Left ventricle myocardium superior (tissue), 1 donor: ENCODE data around the gene TNFRSF1B. TPM values are rescaled to one million over a fixed set of nuclear protein-coding genes. Genes with fewer than 3 reads are reported as not detected.

ENCODE experiments used
- ATAC-seq: fragments of 200-7000 bp; cut with Tn5 transposase; one replicate; pipeline ENCODE4 v1.9.1; 2020; ENCODE audit warnings: mild to moderate bottlenecking, moderate library complexity
- DNase-seq: peaks from one replicate; pipeline ENCODE4 v3.0.0-alpha.2; 2020
- intact Hi-C: fragments of 100-400 bp; cut with micrococcal nuclease; formaldehyde crosslinking; loops from one replicate; pipeline ENCODE4 v1.11.0; 2022
- total RNA-seq: library from RNA; stranded (reverse); fragmentation: NEBNext Ultra II Directional; extraction: Animal tissue kit (Norgen Biotek cat#: 25700); gene quantifications from one replicate; pipeline ENCODE4 v1.2.1, GENCODE V29; 2021
- donor health status: DM: no; HTN: yes; CAD: no; lungs with severe emphysema.

The TNFRSF1B gene
- total RNA-seq, 1 donor from 2014 or later, result 13.0 TPM

DNA sequence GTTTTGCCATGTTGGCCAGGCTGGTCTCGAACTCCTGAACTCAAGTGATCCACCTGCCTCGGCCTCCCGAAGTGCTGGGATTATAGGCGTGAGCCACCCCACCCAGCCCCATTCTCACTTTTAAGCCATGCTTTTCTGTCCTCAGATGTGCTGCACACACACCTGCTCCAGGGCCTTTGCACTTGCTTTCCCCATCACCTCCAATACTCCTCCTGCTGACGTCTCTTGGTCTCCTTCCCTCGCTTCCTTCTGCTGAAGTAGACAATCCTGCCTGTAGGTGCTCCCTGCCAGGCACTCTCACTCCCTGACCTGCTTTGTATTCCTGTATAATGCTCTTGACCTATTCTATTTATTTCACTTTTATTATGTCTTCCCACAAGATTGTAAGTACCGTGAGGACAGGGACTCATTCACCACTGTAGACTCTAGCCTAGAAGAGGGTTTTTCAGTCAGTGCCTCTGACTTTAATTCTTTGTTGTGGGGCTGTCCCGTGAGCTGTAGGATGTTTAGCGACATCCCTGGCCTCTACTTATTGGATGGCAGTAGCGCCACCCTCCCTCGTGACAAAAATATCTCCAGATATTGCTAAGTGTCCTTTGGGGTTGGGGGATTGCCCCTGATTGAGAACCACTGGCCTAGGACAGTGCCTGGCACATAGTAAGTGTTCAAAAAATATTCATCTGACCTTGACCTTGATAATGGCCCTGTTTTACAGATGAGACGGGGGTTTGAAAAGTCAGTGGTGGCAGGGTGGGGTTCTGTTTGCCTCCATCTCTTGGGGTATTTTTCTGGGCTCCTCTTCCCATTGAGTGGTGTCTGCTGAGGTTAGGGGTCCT is 4.6 kb downstream of the TNFRSF1B start:
- ATAC-seq (no peak), DNase-seq (no peak)
- intact Hi-C loops, result no loop called here

DNA sequence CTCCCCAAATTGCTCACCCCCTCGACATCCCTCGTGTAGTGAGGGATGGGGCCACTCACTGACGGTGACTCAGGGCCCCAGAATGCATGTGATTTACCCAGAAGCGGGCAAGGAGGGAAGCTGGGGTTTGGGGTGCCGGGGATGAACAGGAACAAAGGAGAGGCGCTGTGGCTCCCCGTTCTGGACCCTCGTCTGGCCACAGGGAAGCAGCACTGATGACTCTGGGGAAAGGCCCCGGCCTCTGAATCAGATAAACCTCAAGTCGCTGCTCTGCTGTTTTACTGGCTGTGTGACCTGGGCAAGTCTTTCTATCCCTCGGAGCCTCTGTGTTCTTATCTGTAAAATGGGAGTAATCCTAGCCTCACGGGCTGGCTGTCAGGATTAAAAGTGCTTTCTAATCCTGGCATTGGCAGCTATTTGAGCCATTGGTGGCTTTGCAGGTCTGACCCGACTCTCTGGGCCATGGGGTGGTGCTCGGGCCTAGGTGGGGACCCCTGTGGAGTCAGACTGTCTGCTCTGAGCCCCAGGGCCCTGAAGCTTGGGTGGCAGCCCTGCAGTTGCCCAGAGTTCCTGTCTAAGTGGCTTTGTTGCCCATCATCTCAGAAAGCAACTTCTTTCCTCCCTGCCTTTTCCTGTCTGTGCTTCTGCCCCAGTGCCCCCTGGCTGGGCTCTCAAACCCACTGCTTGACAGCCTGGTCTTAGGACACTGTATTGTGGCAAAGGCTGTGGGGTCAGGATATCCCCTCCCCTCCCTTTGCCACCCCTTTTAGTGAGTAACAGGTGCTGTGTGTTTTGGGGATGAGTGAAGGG is 5.5 kb downstream of the TNFRSF1B start:
- intact Hi-C loops, result no loop called here
- ATAC-seq (no peak), DNase-seq (no peak)

DNA sequence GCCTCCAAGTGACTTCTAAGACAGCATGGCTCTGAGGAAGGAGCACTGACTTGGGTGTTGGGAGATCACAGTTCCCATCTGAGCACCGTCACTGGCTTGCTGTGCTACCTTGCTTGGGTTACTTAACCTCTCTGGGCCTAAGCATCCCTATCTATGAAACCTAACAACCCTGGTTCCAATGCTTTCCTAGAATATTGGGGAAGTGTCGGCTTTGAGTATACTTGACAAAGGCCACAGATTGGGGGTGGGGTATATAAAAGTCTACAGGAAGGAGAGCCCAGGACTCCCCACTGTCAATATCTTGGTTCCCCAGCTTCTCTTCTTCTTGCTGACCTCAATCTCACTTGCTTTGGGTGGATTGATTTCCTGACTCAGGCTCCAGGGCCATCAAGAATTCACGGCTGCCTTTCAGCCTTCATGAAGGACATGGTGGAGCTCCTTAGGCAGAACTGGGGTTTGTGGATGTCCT is 6.3 kb downstream of the TNFRSF1B start:
- no peak for ATAC-seq
- no peak for DNase-seq
- intact Hi-C loops, result no loop called here

- intact Hi-C loops, result no loop called here
- no peak for DNase-seq
- peak; percentile 12 for ATAC-seq
Measured at GRCh38 chr1:12173631-12174121, 6.9 kb downstream of the TNFRSF1B start.

DNA sequence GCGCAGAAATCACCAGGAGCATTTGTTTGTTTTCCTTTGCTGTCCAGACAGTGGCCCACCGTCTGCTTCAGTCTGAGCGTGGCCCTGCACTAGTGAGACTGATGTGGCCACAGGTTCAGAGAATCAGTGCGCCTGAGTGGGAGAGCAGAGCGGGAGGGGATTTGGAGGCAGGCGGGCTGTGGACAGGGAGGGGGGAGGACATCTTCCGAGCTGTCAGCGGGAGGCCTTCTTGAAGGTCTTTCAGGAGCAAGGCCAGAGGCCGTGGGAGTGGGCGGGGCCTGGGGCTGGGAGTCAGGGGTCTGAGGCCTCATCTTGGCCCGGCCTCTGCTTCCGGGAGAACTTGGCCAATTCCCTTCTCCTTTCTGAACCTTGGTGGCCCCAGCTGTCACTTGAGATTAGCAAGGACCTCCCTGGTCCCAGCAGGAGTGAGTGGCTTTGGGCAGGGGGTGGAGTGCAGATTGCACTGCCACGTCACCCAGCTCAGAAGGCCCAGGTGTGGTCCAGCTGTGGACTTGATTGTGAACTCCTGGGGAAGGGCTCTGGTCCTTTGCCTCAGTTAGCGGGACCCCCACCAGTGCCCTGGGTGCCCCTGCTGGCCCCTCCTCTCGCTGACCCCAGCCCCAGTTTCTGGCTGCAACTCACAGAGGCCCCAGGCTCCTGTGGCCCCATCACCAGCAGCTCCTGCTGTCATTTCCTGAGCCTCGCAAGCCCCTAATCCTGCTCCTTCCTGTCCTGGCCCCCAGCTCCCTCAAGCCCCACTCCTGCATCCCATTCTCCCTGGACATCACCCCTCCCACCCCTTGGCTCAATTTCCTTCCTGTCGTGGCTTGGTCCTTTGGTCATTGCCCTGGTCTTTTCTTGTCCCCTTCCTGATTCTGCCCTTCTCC is 8.4 kb downstream of the TNFRSF1B start:
- intact Hi-C loops, result no loop called here
- peak; percentile 87 for DNase-seq
- ATAC-seq, result peak; percentile 61

DNA sequence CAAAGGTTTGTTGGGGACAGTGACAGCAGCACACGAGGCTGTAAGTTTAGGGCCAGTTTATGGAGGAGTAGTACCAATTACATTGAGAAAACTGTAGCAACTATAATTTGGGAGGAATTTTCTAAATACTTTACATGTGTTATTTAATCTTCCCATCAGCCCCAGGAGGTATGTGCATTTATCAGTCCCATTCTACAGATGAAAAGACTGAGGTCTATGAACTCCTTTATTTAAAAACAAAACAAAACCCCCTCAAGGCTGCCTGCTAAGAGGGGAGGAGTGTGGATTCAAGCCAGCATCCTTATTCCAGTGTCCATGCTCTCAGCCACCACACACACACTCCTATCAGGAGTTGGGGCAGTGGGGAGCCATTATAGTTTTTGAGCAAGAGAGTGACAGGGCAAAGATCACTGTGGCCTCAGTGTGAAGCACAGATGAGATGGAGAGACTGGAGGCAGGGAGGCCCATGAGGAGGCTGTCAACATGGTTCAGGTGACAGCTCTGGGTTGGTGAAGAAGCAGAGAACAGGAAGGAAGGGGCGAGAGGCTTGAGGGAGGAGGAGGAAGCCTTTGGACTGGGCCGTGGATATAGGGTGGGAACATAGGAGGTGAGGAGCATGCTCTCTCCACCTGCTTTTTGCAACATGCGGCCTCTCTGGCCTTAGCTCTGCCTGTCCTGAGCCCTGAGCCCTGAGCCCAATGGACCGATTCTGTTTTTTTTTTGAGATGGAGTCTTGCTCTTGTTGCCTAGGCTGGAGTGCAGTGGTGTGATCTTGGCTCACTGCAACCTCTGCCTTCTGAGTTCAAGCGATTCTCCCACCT is 9.7 kb downstream of the TNFRSF1B start:
- no peak for ATAC-seq
- intact Hi-C loops, result no loop called here
- DNase-seq, result no peak

GRCh38 chr1:12177156-12177998 is 10.6 kb downstream of the TNFRSF1B start:
- intact Hi-C loops, result no loop called here
- no peak for DNase-seq
- no peak for ATAC-seq

GRCh38 chr1:12177999-12178441 is 11.2 kb downstream of the TNFRSF1B start:
- intact Hi-C loops, result no loop called here
- ATAC-seq, result peak; percentile 24
- DNase-seq, result peak; percentile 87

GRCh38 chr1:12178511-12178910 is 11.7 kb downstream of the TNFRSF1B start:
- DNase-seq (no peak), ATAC-seq (no peak)
- intact Hi-C loops, result no loop called here

DNA sequence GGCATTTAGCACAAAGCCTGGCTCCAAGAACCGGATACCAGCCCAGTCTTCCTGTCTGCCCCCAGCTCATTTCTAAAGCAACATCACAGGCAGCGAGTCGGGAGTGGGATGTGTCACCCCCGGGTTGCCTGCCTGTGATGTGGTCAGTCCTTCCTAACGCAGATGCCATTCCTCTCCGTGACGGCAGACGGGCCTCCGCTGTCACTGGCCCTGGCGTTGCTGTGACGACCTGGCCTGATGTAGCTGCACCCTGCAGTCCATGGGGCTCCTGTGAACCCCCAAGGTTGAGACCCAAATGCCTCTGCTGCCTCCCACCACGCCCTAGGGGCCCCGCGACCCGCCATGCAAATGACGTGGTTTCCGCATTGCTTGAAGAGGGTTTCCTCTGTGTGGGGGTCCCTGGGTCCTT is 12.3 kb downstream of the TNFRSF1B start:
- intact Hi-C loops, result no loop called here
- ATAC-seq (no peak), DNase-seq (no peak)

DNA sequence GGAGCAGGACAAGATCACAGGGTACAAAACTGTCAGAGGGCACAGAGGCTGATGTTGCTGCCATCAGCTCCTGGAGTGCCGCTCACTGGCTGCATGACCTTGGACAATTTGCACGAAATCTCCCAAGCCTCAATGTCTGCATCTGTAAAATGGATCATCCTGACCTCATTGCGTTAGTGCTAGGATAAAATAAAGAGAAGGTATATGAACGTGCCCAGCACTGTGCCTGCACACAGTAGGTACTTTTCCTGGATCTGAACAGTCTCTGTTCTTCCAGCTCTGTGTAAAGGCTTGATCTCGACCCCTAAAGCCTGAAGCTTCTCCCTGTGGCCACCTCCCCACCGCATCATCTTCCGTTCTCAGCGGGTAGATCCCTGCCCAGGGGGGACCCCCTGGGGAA is 12.9 kb downstream of the TNFRSF1B start:
- ATAC-seq, result no peak
- intact Hi-C loops, result no loop called here
- DNase-seq, result no peak

GRCh38 chr1:12180315-12180714 is 13.5 kb downstream of the TNFRSF1B start:
- peak; percentile 66 for DNase-seq
- intact Hi-C loops, result no loop called here
- ATAC-seq, result peak; percentile 33

GRCh38 chr1:12180903-12181302 is 14.1 kb downstream of the TNFRSF1B start:
- DNase-seq (no peak), ATAC-seq (no peak)
- intact Hi-C loops, result no loop called here

GRCh38 chr1:12181568-12181967 is 14.8 kb downstream of the TNFRSF1B start:
- ATAC-seq (no peak), DNase-seq (no peak)
- intact Hi-C loops, result no loop called here

DNA sequence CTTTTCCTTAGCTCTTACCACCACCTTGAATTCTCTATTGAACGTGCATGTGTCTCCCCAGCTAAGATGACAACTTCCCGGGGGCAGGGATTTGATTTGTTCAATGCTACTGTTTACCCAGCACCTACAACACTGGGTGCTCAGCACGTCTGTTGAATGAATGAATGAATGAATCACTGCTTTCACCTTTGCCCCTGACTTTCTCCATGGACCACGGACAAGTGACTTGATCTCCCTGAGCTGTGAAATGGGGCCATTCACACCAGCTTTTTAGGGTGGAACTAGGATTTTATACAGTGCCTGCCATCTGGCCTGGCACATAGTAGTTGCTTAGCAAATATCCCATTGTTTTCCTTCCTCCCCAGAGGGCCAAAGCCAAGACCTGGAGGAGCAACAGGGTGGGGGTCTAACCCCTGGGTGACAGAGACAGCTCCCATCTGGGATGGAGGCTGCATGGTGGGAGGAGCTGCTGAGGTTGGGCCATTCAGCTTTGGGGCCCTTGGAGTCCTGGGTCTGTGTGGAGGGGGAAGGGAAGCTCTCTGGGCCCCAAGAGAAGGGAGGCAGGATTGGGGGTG is 15.7 kb downstream of the TNFRSF1B start:
- DNase-seq (no peak), ATAC-seq (no peak)
- intact Hi-C loops, result no loop called here

GRCh38 chr1:12183095-12183794 is 16.5 kb downstream of the TNFRSF1B start:
- DNase-seq (no peak), ATAC-seq (no peak)
- intact Hi-C loops, result no loop called here
